ENCODE data around the gene PLA2G4A.

GRCh38 chr1:187027253-187027652 lies 198.5 kb downstream of the PLA2G4A start:
- TF ChIP-seq CTCF (conservative IDR thresholded peaks at IDR 0.05; ENCODE audit: low read length), result no peak
- no peak for TF ChIP-seq EZH2phosphoT487 (IDR thresholded peaks at IDR 0.05; ENCODE audit: borderline replicate concordance)

All from Loucy (cell line).